GM12878 (cell line): Measurements from ENCODE around the gene TANC1. TPM values are rescaled to one million over a fixed set of nuclear protein-coding genes. Genes with fewer than 3 reads are reported as not detected.

Source experiments
- ATAC-seq: fragments of 200-7000 bp; cut with Tn5 transposase; 3 replicates; pipeline ENCODE4 v1.9.1; 2020; ENCODE audit warnings: mild to moderate bottlenecking, moderate library complexity
- BruUV-seq: library from RNA; stranded (reverse); fragments of 400-500 nt; replicated peaks from 2 replicates; lab custom pipeline; 2021; lab: Mats Ljungman, UMichigan
- CTCF ChIA-PET: fragments of 300-600 bp; sonication (Branson Sonifier 250); formaldehyde crosslinking; extraction: SDS; loops from one replicate; lab custom pipeline; 2021; ENCODE audit warnings: inconsistent platforms; lab: Yijun Ruan, JAX
- POLR2A ChIA-PET: fragments of 350-600 bp; formaldehyde crosslinking; extraction: SDS; loops from one replicate; lab custom pipeline; 2021; ENCODE audit warnings: inconsistent platforms; lab: Charles Lee
- RAD21 ChIA-PET: fragments of 300-600 bp; sonication (Branson Sonifier 250); formaldehyde crosslinking; loops from one replicate; lab custom pipeline; 2023; ENCODE audit warnings: antibody characterized with exemption; ENCODE audit not compliant: unreplicated experiment; lab: Charles Lee
- SMC1A ChIA-PET: fragments of 300-600 bp; sonication (Branson Sonifier 250); formaldehyde crosslinking; loops from one replicate; lab custom pipeline; 2023; ENCODE audit not compliant: unreplicated experiment, uncharacterized antibody; lab: Charles Lee
- DNase-seq: peaks from one replicate; pipeline ENCODE4 v3.0.0-alpha.2; 2011; ENCODE audit warnings: low read depth, low spot score
- FAIRE-seq: peaks from 3 replicates; lab custom pipeline; 2011; peaks lifted over from hg19 to GRCh38; lab: Jason Lieb, UNC
- H2AFZ ChIP-seq: 2 replicates; pipeline ENCODE4 v1.6.0; 2011; ENCODE audit warnings: low read depth, low read length, control low read depth; ENCODE audit not compliant: control insufficient read depth
- H3K27ac ChIP-seq: 2 replicates; pipeline ENCODE4 v1.5.1; 2011; ENCODE audit warnings: control low read depth; ENCODE audit not compliant: control insufficient read depth, insufficient read depth
- H3K27me3 ChIP-seq, 2 experiments: replicated peaks in 1 of 2; 2 replicates each; pipeline versions ENCODE4 v1.6.0 to v1.6.1; 2011; ENCODE audit warnings: low read length in 1 of 2; ENCODE audit not compliant: control insufficient read depth in 2 of 2, insufficient read depth in 2 of 2
- H3K36me3 ChIP-seq, 2 experiments: 2 replicates each; pipeline ENCODE4 v1.5.1; 2011; ENCODE audit warnings: low read length in 1 of 2; ENCODE audit not compliant: control insufficient read depth in 2 of 2, insufficient read depth in 2 of 2
- H3K4me1 ChIP-seq: 2 replicates; pipeline ENCODE4 v1.6.1; 2011; ENCODE audit warnings: mild to moderate bottlenecking, low read length, moderate library complexity, mixed read lengths; ENCODE audit not compliant: control insufficient read depth, insufficient read depth
- H3K4me2 ChIP-seq: 2 replicates; pipeline ENCODE4 v1.6.0; 2011; ENCODE audit warnings: control low read depth; ENCODE audit not compliant: control insufficient read depth, insufficient read depth
- H3K4me3 ChIP-seq: fragments of 200-600 bp; sonication (generic); 2 replicates; pipeline ENCODE4 v1.5.1; 2016
- H3K79me2 ChIP-seq: 2 replicates; pipeline ENCODE4 v1.6.0; 2011; ENCODE audit warnings: low read length; ENCODE audit not compliant: control insufficient read depth, insufficient read depth
- H3K9ac ChIP-seq: 2 replicates; pipeline ENCODE4 v1.8.0; 2011; ENCODE audit warnings: low read length, control low read depth, mixed read lengths; ENCODE audit not compliant: control insufficient read depth, insufficient read depth
- H3K9me3 ChIP-seq: replicated peaks from 3 replicates; pipeline ENCODE4 v1.5.1; 2011; ENCODE audit warnings: mild to moderate bottlenecking, low read length; ENCODE audit not compliant: control insufficient read depth, insufficient read depth
- H4K20me1 ChIP-seq: 2 replicates; pipeline ENCODE4 v1.6.0; 2011; ENCODE audit not compliant: control insufficient read depth, insufficient read depth
- BCL3 ChIP-seq: IDR thresholded peaks from 2 replicates; pipeline ENCODE4 v1.6.1; 2011; ENCODE audit warnings: borderline replicate concordance, low read depth, mild to moderate bottlenecking, moderate library complexity, low read length; ENCODE audit not compliant: insufficient read depth, poor library complexity, severe bottlenecking
- BMI1 ChIP-seq: fragments of 450-650 bp; IDR thresholded peaks from 2 replicates; pipeline ENCODE4 v1.6.1; 2016; ENCODE audit warnings: mild to moderate bottlenecking, moderate library complexity, borderline replicate concordance
- CREM ChIP-seq: IDR thresholded peaks from 2 replicates; pipeline ENCODE4 v1.6.1; 2014; ENCODE audit warnings: antibody characterized with exemption, low read depth
- ELK1 ChIP-seq: IDR thresholded peaks from 2 replicates; pipeline ENCODE4 v1.6.1; 2012; ENCODE audit warnings: low read depth, low read length, improper control_type of control experiment
- EP300 ChIP-seq, 2 experiments: fragments of 150-350 bp in 1 of 2; IDR thresholded peaks; 2 replicates each; pipeline ENCODE4 v1.6.1; 2011 to 2012; ENCODE audit warnings: low read depth in 2 of 2, low read length in 2 of 2, borderline replicate concordance in 1 of 2, improper control_type of control experiment in 1 of 2, inconsistent platforms in 1 of 2; ENCODE audit not compliant: control insufficient read depth in 1 of 2
- MLLT1 ChIP-seq: fragments of 450-650 bp; IDR thresholded peaks from 2 replicates; pipeline ENCODE4 v1.6.1; 2016; ENCODE audit warnings: mild to moderate bottlenecking
- NFYB ChIP-seq: IDR thresholded peaks from 2 replicates; pipeline ENCODE4 v1.6.1; 2011; ENCODE audit warnings: low read depth, mild to moderate bottlenecking, low read length, improper control_type of control experiment, moderate library complexity; ENCODE audit not compliant: insufficient read depth
- NKRF ChIP-seq: fragments of 450-650 bp; conservative IDR thresholded peaks from 2 replicates; pipeline ENCODE4 v1.6.1; 2017; ENCODE audit warnings: mild to moderate bottlenecking, moderate library complexity
- NR2C1 ChIP-seq: fragments of 450-650 bp; IDR thresholded peaks from 2 replicates; pipeline ENCODE4 v1.6.1; 2017; ENCODE audit warnings: antibody characterized with exemption, mild to moderate bottlenecking, moderate library complexity
- WGBS: methylation state at CpG from one replicate; pipeline ENCODE4 v1.1.6; 2016; ENCODE audit warnings: low lambda C conversion rate; ENCODE audit not compliant: insufficient replicate concordance, insufficient coverage; ENCODE audit errors: missing lambda C conversion rate; 5-methylcytosine and 5-hydroxymethylcytosine counted together
- in situ Hi-C: fragments of 300-500 bp; cut with MboI; formaldehyde crosslinking; loops from 9 replicates; pipeline ENCODE4 v1.14.3; 2018; ENCODE audit warnings: mixed read lengths
- intact Hi-C: fragments of 100-400 bp; cut with micrococcal nuclease; formaldehyde crosslinking; loops from one replicate; pipeline ENCODE4 v1.14.2; 2022; ENCODE audit not compliant: unreplicated experiment
- polyA plus RNA-seq, 11 experiments: library from polyadenylated mRNA; depleted of rRNA in 4 of 11; unstranded in 6 of 11; stranded (reverse) in 5 of 11; fragments of >200 nt; fragmentation: Nextera tagmentation in 4 of 11; fragmentation: Illumina TruSeq in 1 of 11; extraction: Ambion mirVana in 4 of 11; extraction: Trizol in 1 of 11; gene quantifications; 1 replicate in 1 of 11; 2 replicates in 10 of 11; pipeline versions ENCODE4 v1.2.1 to v1.2.3, GENCODE V29; 2011 to 2016; ENCODE audit warnings: inconsistent platforms in 2 of 11, missing spikeins in 2 of 11, low read depth in 1 of 11
- total RNA-seq, 4 experiments: library from RNA; depleted of rRNA in 3 of 4; stranded (reverse); fragments of >200 nt in 3 of 4; fragmentation: Illumina TruSeq in 1 of 4; extraction: Trizol in 1 of 4; gene quantifications; 2 replicates each; pipeline versions ENCODE4 v1.2.1 to v1.2.3, GENCODE V29; 2013 to 2021

Gene TANC1
- total and polyA plus RNA-seq, 10 of the 15 experiments (the other 5 are each of a cell fraction or from before 2014, with no cell fraction given), result 0.05 to 5.0 (median 0.34) TPM

- Histone ChIP-seq H2AFZ (no peak overlapping the region), H3K4me1 (no peaks in the 10 kb centered on the region), H3K4me3 (no peak overlapping the region), H3K79me2 (no peaks in the 10 kb centered on the region), H3K4me2 (no peak overlapping the region), H3K36me3 (no peaks in the 10 kb centered on the region), H3K9me3 (no peaks in the 10 kb centered on the region), H3K27ac (no peak overlapping the region), H3K9ac (no peak overlapping the region), H3K27me3 (no peaks in the 10 kb centered on the region), H4K20me1 (no peaks in the 10 kb centered on the region)
- no peak for TF ChIP-seq EP300 (IDR thresholded peaks at IDR 0.05; ENCODE audit: borderline replicate concordance in 1 of 2, control insufficient read depth in 1 of 2, low read depth in 2 of 2, low read length in 2 of 2)
- no peak for TF ChIP-seq NKRF
- TF ChIP-seq CREM, result no peak
- ChIA-PET CTCF (no interaction called here), SMC1A (interaction anchor here (0.6 kb wide), 1 partner anchor 9 kb away, joined by 3 read pairs; no protein-coding TSS in a partner anchor), RAD21 (no interaction called here), POLR2A (no interaction called here)
- FAIRE-seq (no peak), ATAC-seq (no peak), DNase-seq (no peak)
- 22% methylated on average over 1 of the region's 1 CpG for WGBS
- intact Hi-C loops, result no loop called here
- in situ Hi-C loops, result no loop called here
- no TSS peak for BruUV-seq
Observed at GRCh38 chr2:158922601-158923000, 45.8 kb upstream of the TANC1 start.

- Histone ChIP-seq H3K36me3 (no peaks in the 10 kb centered on the region), H3K4me2 (no peak overlapping the region), H3K27me3 (no peaks in the 10 kb centered on the region), H3K27ac (no peak overlapping the region), H3K9me3 (no peaks in the 10 kb centered on the region), H3K9ac (no peak overlapping the region), H4K20me1 (no peaks in the 10 kb centered on the region), H2AFZ (no peak overlapping the region), H3K4me1 (no peaks in the 10 kb centered on the region), H3K79me2 (no peaks in the 10 kb centered on the region), H3K4me3 (no peak overlapping the region)
- POLR2A ChIA-PET, result interaction anchor here (0.6 kb wide), 1 partner anchor 338 kb away, joined by 3 read pairs; no protein-coding TSS in a partner anchor
- DNase-seq (no peak), ATAC-seq (no peak), FAIRE-seq (no peak)
- in situ Hi-C loops, result no loop called here
- CTCF ChIA-PET, result no interaction called here
- TF ChIP-seq NR2C1, result no peak
- no peak for TF ChIP-seq MLLT1
- no peak for TF ChIP-seq BMI1
- no peak for TF ChIP-seq NFYB
- no peak for TF ChIP-seq BCL3
- no peak for TF ChIP-seq ELK1
- intact Hi-C loops, result no loop called here
- SMC1A ChIA-PET, result no interaction called here
- RAD21 ChIA-PET, result no interaction called here
- WGBS, result 38% methylated on average over 3 of the region's 3 CpGs
- no TSS peak for BruUV-seq
Observed at GRCh38 chr2:158923180-158923594, 45.3 kb upstream of the TANC1 start.
